ENCODE data around the gene CRABP2. TPM values are rescaled to one million over a fixed set of nuclear protein-coding genes. Genes with fewer than 3 reads are reported as not detected.

Gene CRABP2
- total and polyA plus RNA-seq, 10 of the 15 experiments (the other 5 are each of a cell fraction or from before 2014, with no cell fraction given), result 0.21 to 1.3 (median 0.41) TPM

DNA sequence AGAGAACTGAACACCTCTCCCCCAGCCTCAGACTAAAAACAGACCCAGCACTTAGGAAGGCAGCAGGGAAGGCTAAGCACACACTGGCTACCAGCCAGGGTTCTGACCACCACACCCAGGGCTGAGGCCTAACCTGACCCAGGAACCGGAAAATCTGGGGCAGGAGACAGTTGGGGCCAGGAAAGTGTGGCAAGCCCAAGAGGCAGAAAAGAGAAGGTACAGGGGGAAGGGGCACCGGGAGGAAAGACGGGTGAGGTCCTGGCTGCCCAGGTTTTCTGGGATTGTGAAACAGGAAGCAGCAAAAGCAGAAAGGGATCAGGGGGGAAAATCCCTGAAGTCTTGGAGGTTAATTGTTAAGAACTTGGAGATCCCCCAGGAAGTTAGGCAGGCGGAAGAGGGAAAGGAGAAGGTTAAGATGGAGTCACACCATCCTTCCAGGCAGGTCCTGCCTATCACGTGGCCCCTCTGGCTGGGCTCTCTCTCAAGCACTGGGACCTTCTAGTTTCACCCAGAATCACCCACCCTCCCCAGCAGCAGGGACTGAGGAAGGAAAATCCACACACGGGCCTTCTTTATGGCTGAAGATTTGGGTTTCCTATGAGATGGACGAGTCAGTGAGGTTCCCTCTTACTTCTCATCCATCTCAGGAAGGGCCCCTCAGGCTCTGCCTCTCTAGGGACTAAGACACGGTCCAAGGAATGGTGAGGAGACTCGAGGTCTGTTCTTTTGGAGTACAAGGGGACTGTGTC is 43.5 kb upstream of the CRABP2 start (continued):
- TF ChIP-seq SRF (IDR thresholded peaks at IDR 0.05; ENCODE audit: low read depth in 2 of 2, low read length in 2 of 2) (0 out of 4 replicates have a peak, but pooled peaks of 1 of the 2 experiments have one; percentile 29), NR2F1 (conservative IDR thresholded peaks at IDR 0.05) (no peak), FOXM1 (IDR thresholded peaks at IDR 0.05; ENCODE audit: low read depth, low read length) (no peak), ZBTB40 (IDR thresholded peaks at IDR 0.05; ENCODE audit: borderline replicate concordance) (peak; percentile 73; the same call in 1 of the 2 replicates), GABPA (IDR thresholded peaks at IDR 0.05; ENCODE audit: low read depth) (no peak), E2F8 (IDR thresholded peaks at IDR 0.05; ENCODE audit: low read depth, partially characterized antibody) (no peak)
- TF ChIP-seq, protein P1, sequence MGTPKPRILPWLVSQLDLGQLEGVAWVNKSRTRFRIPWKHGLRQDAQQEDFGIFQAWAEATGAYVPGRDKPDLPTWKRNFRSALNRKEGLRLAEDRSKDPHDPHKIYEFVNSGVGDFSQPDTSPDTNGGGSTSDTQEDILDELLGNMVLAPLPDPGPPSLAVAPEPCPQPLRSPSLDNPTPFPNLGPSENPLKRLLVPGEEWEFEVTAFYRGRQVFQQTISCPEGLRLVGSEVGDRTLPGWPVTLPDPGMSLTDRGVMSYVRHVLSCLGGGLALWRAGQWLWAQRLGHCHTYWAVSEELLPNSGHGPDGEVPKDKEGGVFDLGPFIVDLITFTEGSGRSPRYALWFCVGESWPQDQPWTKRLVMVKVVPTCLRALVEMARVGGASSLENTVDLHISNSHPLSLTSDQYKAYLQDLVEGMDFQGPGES (IDR thresholded peaks at IDR 0.05), result no peak

Measured in GM12878 (cell line).